HG02884 (cell line): Measurements from ENCODE around the gene NAIF1.
"Not testable (repeated sequence)": the region's sequence is repeated elsewhere in the genome, so short reads cannot be mapped to it uniquely, and the experiment has no call there.

Experiments used
- ATAC-seq: cut with Tn5 transposase; IDR thresholded peaks from one replicate; pipeline ENCODE4 v1.9.1; 2021; ENCODE audit warnings: mild to moderate bottlenecking, moderate library complexity; ENCODE audit not compliant: unreplicated experiment

NAIF1 gene

DNA sequence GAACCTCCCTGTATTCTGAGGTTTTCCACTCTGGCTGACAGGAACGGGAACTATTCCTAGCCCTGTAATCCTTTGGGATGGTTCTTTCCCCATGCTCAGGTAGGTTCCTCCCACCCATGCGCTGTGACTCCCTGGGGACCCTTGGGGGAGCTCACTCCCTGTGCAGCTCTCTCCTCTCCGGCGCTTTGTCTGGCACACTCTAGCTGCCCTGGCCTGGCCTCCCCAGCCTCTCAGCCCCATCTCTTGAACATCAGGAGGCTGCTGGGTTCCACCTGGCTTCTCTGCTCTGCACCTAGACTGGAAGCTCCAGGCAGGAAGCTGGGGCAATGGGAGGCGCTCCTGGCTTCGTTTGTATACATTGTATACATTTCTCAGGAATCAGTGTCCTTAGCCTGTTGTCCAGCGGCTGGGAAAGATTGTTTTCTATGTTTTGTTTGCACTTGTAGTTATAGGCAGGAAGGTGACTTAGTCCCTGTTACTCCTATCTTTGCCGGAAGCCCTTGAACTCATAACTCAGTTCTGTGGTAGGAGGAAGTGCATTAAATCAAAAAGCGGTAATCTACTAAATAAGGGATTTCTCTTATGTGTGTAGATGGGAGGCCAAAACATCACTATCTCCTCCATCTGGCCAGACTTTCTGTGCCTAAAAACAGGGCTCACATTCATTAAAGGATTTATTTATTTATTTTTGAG is 21.3 kb upstream of the NAIF1 start:
- ATAC-seq = no peak

DNA sequence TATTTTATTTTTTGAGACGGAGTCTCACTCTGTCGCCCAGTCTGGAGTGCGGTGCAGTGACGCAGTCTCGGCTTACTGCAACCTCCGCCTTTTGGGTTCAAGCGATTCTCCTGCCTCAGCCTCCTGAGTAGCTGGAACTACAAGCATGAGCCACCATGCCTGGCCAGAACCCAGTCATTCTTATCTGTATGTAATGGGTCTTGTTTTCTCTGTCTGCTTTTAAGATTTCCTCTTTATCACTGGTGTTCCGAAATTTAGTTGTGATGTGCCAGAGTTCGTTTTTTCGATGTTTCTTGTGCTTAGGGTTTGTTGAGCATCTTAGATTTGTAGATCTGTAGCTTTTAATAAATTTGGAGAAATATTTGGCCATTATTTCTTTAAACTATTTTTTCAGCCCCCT is 20.1 kb upstream of the NAIF1 start:
- ATAC-seq = no peak

DNA sequence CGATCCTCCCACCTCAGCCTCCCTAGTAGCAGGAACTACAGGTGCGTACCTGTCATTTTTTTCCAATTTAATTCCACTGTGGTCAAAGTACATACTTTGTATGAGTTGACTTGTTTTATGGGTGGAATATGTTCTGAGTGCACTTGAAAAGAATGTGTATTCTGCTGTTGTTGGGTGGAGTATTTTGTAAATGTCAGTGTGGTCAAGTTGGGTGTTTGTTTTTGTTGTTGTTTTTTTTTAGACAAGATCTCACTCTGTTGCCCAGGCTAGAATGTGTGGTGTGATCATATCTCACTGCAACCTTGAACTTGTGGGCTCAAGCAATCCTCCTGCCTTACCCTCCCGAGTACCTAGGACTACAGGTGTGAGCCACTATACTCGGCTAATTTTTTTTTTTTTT is 18.8 kb upstream of the NAIF1 start:
- no peak for ATAC-seq

DNA sequence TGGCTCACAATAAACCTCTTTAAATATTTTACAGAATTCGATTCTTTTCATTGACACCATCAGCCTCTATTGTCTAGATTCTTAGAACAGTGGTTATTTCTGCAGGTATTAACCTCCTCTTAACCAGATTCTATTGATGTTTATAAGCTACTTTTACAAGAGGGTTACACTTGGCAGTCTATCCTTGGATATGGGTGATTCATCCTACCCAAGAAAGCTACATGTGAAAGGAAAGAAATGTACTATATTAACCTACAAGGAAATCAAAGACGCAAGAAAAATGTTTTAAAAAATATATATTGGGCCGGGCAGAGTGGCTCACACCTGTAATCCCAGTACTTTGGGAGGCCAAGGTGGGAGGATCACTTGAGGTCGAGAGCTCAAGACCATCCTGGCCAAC is 17.6 kb upstream of the NAIF1 start:
- no peak for ATAC-seq

DNA sequence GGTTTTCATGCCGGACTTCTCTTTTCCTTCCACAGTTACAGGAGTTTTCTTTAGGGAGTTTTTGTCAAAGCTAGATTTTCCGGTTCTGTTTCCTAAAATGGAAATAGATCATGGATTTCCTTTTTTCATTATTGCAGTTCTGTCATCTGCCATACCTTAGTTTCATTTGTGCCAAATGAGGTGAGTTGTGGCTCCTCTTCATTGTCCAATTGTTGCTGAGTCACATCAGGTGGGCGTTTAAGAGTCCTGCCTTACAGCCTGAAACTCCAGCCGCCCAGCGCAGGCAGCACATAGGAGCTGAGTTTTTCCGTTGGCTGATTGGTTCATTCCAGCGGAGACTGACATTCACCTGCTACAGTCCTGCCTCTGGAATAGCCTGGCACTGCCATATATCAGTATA is 15.0 kb upstream of the NAIF1 start:
- ATAC-seq = no peak

DNA sequence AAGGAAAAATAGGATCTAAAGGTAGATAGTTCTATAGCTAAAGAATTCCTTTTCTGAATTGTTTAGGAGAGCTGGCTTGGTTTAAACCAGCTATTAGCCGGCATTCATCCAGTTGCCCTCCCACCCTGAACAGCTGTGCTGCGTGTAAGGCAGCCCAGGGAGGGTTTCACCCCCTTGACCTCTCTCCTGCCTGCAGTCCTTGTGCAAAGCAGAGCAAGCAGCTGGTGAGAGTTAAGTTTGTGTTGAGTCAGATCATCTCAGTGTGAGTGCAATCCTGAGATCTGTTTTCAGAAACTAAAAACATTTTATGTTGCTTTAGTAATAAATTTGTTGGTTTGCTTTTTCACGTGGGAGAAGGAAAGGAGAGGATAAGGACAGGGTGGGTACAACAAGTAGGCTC is 13.9 kb upstream of the NAIF1 start:
- ATAC-seq = no peak

DNA sequence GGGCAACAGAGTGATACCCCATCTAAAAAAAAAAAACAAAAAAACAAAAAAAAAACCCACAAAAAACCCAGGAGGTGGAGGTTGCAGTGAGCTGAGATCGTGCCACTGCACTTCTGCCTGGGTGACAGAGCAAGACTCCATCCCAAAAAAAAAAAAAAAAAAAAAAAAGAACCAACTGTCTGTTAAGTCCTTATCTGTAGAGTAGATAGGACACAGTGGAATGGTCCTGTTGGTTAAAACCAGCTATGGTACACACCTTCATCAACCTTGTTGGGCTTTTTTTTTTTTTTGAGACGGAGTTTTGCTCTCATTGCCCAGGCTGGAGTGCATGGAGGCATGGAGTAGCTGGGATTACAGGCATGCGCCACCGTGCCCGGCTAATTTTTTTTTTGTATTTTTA is 13.1 kb upstream of the NAIF1 start:
- ATAC-seq = no peak

DNA sequence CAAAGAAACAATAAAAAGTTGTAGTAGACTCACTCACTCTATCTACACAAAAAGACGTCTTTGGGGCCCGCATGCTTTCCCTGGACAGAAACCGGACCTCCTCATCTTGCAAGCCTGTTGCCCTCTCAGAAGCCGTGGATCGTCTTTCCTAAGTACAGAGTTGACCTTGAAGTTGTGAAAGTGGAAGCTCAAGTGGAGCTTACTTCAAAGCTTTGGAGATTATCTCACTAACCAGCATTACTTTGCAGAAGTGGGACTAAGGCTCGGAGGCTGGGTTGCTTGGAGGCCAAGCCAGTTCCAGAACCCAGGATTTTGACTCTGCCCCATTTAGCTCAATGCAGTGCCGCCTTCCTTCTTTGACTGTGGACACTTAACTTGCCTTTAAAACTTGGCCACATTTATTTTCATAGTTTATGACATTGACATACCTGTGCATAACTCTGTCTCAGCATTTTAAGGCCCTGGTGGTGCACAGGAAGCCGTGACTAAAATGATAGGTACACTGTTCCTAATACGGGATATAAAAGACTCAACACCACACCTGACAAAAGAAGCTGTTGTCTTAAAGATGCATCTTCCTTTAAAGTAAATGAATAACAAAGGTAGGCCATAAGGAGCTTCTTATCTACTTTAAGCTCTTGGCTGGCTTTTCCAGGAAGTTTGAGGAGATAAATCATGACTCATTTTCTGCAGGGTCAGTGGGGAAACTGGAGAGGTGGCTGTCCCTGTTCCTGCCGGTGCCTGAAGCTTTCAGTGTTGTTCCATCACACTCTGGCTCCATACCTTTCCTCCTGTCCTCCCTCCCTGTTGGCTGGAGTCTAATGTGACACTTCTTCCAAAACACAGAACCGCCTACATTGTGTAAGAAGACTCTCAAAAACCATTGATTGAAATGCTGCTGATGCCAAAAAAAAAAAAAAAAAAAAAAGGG is 11.6 kb upstream of the NAIF1 start:
- ATAC-seq = no peak

DNA sequence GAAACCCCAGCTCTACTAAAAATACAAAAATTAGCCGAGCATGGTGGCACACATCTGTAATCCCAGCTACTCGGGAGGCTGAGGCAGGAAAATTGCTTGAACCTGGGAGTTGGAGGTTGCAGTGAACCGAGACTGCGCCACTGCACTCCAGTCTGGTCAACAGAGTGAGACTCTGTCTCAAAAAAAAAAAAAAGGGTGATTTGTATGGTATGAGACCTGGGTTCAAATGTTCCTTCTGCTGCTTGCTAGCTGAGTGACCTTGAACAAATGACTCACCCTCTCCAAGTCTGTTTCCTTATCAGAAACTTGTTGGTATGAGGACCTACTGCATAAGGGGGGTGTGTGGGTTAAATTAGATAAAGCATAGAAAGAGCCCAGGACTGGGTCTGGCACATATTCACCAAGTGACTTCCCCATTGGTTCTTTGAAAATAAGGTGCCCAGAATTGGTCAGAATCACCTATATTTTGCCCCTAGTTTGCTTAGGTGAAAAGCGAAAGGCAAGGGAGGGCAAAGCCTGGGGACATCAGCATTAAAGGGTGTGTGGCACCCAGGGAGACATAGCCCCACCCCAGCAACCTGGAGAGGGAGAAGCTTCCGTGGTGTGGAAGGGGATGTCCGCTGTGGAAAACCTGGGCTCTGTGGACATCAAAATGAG is 10.9 kb upstream of the NAIF1 start:
- ATAC-seq = no peak

DNA sequence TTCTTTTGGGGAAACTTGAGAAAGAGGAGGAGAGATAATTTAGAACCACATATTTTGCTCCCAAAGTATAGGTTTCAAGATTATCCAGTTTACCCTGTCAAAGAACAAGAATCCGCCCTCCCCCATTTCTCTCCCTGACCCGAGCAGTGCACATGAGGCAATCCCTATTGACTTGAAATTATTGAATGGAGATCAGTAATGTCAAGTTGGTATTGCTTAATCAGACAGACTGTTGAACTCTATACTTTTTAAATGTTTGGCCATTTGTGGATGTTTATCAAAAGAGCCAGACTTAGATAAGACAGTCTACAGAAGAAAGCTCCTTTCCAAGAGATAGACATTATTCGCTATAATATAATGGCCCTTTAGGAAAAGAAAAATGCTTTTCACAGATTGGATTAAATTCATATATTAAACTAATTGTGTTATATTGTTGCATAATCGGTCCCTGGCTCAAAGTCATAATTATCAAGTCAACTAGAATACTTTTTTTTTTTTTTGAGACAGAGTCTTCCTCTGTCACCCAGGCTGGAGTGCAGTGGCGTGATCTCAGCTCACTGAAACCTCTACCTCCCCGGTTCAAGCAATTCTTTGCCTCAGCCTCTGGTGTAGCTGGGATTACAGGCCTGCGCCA is 6.2 kb upstream of the NAIF1 start:
- ATAC-seq = no peak

DNA sequence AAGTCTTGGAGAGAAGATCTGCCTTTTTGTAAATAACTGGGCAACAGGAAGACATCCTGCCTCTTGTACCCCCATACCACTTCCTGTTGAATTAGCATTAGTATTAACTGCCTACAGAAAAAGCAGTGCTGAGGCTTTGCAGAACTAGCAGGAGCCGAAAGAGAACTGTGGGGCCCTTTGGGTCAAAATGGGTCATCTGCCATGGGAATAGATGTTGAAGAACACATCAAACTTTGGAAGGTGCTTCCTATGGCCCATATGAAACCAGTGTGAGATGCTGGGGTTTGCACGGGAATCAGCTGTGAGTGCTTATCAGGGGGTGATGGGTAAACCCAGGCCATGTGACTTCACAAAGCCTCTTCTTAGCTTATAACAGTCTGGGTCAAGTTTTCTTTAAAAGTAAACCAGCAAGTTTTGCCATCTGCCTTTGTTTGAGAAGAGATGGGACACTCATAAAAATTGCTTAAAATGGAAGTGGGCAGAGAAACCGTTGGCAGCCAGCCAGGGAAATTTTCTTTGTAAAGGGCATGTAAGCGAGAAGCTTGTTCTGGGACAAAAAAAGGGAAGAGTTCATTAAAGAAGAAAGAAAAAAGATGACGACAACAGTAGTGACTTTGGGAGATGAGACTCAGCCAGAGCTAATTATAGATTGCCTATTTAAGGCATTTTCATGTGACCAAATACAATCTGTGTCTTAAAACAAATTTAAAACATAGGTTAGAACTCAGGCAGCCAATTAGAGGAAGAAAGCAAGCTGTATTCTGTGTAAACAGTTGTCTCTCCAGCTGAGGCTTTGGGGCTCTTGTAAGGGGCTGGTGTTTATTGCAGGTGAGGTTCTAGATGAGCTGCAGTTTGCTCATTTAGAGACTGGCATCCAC is 5.3 kb upstream of the NAIF1 start:
- no peak for ATAC-seq

DNA sequence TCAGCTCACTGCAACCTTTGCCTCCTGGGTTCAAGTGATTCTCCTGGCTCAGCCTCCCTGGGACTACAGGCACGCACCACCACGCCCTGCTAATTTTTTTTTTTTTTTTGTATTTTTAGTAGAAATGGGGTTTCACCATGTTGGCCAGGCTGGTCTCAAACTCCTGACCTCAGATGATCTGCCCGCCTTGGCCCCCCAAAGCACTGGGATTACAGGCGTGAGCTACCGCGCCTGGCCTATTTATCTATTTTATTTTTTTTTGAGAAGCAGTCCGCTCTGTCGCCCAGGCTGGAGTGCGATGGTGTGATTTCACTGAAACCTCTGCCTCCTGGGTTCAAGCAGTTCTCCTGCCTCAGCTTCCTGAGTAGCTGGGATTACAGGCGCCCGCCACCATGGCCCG is 4.4 kb upstream of the NAIF1 start:
- ATAC-seq = not testable (repeated sequence)

DNA sequence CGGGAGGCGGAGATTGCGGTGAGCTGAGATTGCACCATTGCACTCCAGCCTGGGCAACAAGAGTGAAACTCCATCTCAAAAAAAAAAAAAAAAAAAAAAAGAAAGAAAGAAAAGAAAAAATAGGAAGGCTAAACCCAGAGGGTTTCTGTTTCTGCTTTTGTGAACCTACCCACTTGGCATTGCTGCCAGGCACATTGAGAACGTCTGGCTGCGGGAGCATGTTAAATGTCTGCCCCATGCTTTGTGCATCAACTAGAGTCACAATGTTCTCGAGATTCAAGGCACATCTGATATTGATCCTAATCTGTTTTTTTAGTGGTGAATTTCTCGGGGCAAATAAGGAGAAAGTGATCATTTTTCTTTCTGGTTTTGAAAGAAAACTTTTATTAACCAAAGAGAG is 3.8 kb upstream of the NAIF1 start:
- ATAC-seq = no peak

DNA sequence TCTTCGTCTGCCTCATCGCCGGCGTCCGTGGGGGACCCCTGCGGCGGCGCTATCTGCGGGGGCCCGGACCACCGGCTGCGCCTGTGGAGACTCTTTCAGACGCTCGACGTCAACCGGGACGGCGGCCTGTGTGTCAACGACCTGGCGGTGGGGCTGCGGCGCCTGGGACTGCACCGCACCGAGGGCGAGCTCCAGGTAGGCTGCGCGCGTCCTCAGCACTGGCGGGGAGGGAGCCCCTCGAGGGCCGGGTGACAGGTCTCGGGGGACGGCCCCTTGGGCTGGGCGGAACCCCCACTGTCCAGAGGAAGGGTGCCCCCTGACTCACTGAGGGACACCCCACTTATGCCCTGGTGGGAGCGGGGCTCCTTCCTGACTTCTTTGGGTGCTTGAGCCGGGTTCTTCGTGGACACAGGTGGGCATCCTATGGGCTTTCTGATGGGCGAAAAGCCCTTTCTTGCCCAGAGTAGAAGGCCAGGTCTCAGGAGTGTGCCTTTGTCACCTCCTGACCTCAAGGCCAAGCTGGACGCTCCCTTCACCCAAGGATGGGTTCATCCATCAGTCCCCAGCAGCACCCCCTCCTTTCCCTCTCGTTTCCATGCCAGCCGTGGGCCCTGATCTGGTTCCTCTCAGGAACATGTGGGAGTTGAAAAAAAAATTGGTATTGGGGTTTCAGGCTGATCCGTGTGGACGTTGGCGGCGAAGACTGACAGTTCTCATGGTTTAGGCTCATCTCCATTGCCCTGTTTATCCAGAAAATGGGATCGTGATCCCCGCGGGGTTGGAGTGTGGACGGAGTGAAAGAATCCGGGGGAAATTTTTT is 1.5 kb upstream of the NAIF1 start:
- peak; percentile 3 for ATAC-seq

DNA sequence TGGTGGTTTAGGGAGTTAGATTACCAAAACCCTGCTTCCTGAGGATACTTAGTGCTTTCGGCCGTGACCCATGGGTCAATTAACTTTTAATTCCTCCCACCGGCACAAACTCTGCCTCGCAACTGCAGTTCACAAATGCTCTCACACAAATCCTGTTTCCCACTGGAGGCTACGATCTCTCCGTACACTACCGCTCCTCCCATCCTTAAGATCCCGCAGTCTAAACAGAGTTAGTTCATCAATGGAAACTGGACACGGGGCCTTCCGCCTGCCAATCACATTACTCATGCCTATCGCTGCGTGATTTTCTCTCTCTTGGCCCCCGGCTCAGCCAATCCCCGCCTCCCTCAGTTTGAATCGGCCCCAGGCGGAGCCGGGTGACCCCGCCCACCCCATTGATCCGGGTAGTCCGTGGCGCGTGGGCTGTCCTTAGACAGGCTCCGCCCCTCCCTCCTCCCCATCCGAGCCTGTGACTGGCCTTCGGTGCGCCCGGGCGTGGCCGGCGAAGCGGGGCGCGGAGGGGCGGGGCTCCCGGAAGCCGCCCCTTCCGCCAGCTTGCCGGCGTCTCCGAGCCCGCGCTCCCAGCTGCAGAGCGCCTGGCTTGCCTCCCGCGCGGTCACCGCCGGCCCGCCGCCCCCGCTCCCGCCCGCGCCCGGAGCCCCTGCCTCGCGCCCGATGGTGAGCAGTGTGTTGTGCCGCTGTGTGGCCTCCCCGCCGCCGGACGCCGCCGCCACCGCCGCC is 695 bp upstream of the NAIF1 start, which contains the start of gene SLC25A25:
Gene SLC25A25, plus strand, starts transcription at position 588 of the 741 bp plus-strand sequence. Its CDS starts 88 bp downstream, at position 676.
- peak; percentile 62 for ATAC-seq

DNA sequence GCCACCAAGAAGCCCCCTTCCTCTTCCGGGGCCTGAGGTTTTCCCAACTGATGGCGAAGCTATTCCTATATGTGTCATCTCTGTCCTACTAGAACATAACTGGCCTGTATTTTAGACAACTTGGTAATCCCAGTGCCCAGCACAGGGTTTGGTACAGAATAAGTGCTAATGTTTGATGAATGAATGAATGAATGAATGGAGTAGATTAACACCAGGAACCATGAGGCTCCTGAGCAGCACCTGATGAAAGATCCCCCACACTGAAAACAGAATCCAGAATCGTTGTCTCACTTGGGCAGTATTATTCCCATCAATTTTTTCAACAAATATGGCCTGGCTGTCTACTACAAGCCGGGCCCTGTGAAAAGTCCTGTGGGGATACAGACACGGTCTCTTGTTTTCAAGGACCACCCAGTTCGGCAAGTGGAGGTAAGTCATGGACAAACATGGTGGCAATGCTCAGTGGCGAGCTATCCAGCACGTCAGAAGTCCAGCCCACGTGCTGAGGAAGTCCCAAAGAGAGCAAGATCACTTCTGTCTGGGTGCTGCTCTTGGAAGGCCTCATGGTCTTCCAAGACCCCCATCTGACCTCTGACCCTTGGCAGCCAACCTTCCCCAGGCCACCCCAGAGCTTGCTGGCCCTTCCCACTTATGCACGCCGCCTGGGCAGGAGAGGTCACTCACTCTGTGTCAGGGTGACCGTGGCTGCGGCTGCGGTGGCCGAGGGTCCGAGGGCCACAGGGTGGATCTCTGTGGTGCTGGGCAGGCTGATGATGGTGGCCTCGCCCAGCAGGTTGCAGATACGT is 1.0 kb downstream of the NAIF1 start:
- ATAC-seq = no peak

DNA sequence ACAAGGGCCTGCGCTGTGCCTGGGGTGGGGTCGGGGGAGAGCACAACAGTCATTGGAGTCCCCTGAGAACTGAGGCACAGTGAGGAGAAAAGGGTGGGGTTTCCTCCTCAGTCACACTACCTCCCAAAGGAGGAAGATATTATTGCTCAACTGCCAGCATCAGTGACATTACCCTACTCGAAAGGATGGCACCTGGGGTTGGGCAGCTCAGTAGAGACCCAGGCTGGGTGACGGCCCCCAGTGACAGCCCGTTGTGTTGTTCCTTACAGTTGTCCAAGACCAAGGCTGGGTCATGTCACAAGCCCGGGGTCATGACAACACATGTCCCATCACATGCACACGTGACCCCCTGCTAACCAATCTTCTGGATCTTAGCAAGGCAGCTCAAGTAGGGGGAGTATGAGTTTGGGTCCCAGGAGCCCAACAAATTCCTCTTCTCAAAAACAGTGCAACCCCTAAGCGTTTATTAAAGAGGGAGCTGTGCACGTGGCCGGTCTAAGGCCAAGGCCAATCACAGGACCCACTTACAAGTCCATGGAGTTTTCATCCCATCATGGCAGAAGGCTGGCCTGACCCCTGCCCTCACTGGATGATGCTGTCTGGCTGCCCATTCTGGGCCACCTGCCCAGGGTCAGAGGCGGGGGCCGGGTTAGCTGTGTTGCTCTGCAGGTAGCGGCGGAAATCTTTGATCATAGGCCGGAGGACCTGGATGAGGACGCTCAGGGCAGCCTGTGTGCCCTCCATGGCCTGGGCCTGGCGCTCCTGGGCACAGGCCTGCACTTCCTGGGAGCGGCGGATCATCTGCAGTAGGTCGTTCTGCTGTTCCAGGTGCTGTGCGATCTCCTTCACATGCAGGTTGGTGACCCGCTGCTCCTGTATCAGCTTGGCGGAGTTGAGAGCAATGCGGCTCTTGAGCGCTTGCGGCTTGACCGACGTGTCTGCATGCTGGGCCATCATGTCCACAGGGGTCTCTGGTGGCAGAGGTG is 4.0 kb downstream of the NAIF1 start:
- ATAC-seq = no peak
